HG02571 (cell line): ENCODE measurements around the gene CRIP1.

Experiments used
- ATAC-seq: cut with Tn5 transposase; IDR thresholded peaks from one replicate; pipeline ENCODE4 v1.9.1; 2021; ENCODE audit warnings: mild to moderate bottlenecking, moderate library complexity; ENCODE audit not compliant: unreplicated experiment

Gene CRIP1

DNA sequence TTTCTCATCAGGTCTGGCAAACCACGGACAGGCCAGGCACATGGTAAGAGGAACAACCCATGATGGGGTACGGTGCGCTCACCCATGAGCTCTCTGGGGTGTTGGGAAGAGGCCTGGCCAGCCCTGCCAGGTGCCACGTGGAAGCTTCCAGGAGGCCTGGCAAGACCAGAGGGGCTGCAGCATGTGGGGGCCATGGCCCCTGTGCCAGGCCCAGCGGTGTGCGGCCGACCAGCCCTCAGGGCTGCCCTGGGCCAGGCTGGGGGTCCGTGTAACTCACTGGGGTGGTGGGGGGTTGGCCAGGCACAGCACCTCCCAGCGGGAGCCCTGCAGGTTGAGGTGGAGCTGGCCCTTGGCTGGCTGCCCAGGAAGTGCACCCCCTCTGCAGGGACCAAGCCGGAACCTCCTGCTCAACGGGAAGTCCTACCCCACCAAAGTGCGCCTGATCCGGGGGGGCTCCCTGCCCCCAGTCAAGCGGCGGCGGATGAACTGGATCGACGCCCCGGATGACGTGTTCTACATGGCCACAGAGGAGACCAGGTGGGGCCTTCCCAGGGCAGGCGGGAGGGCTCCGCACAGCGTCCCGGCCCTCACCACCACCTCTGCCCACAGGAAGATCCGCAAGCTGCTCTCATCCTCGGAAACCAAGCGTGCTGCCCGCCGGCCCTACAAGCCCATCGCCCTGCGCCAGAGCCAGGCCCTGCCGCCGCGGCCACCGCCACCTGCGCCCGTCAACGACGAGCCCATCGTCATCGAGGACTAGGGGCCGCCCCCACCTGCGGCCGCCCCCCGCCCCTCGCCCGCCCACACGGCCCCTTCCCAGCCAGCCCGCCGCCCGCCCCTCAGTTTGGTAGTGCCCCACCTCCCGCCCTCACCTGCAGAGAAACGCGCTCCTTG, 17.0 kb upstream of the CRIP1 start:
- ATAC-seq, result no peak

DNA sequence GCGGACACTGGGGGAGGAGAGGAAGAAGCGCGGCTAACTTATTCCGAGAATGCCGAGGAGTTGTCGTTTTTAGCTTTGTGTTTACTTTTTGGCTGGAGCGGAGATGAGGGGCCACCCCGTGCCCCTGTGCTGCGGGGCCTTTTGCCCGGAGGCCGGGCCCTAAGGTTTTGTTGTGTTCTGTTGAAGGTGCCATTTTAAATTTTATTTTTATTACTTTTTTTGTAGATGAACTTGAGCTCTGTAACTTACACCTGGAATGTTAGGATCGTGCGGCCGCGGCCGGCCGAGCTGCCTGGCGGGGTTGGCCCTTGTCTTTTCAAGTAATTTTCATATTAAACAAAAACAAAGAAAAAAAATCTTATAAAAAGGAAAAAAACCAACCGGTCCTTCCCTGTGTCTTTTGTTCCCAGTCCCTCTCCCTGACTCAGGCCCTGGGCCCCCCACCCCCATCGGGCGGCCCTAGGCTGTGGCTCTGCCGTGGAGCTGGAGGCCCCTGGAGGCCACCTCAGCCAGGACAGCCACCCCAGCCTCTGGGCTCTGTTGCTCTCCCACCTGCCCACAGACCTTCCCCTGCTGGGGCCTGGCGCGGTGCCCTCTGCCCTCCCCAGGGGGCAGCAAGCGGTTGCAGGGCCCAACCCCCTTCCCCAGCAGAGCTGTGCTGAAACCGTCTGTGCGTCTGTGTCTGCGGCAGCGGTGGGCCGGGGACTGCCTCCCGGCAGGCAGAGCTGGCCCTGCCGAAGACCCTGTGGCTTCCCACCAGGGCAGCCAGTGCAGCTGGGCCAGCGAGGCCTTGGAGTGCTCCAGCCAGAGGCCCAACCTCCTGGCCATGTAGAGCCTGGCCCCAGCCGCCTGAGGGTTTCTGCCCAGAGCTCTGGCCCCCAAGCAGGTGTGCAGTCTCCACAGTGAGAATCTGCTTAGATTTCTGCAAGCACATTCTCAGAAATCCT, 16.1 kb upstream of the CRIP1 start:
- ATAC-seq, result no peak

DNA sequence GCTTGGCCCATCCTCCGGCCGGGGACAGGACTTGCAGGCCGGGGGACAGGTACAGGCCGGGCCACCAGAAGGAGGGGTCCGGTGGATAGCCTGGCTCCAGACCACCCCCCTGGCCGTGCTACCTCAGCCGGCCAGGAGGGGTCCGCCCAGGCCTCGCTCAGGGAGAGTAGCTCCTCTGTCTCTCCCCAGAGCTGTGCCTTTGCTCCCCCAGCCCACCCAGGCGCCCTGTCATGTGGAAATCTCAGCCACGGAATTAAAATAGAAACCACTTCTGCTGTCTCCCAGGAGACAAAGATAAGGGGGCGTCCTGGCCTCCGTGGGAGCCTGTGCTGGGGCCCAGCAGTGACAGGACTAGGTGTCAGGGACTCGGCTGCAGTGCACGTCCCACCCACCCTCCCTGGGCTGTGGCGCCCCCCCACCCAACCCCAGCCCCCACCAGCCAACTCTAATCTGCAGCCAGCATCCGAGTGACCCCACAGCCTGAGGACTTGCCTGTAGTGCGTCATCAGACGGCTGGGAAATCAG, 15.3 kb upstream of the CRIP1 start:
- no peak for ATAC-seq

DNA sequence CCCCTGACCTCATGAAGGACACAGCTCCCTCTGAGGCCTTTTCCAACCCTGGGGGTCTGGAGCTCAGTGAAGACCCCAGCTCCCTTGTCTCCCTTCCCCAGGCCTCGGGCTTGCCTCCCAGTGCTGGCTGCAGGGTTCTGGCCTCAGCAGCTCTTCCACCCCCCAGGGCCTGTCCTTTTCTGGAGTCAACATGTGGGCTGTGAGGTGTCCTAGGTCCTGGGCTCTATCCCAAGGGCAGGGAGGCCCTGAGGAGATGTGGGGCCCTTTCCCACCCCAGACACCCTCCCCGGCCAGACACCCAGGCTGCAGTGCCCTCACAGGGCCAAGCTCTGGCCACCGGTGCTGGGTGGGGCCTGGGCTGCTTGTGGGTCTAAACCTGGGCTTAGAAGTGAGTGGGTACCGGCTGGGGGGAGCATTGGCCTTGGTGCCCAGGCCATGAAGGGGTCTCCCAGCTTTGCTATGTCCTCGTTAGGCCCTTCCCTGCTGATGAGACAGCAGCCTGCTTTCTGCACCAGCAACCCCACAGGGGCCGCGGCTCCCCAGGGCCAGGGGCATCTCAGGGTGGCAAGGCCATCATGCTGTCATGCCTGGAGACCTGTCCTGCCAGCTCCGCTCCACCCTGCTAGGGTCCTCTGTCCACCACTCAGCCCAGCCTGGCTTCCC, 14.7 kb upstream of the CRIP1 start:
- no peak for ATAC-seq

DNA sequence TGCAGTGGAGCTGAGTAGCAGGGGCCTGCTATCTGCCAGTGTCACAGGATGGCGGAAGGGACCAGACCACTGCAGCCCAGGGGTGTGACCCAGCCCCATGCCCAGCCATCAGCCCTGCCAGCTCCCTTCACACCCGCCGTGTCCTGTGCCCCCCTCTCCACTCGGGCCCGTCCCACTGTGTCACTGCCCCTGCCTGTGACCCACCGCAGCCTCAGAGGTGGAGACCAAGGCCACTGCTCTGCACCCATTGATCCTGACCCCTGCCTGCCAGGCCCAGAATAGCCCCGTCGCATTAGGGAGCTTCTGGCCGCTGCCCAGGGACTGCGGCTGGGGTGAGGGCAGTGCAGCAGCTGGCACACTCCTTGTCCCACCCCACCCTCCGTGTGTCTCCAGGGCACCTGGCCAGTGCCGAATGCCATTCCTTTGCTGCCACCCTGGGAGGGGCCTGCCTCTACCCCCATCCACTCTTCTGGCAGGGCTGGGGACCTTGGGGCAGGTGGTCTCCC, 14.1 kb upstream of the CRIP1 start:
- no peak for ATAC-seq

DNA sequence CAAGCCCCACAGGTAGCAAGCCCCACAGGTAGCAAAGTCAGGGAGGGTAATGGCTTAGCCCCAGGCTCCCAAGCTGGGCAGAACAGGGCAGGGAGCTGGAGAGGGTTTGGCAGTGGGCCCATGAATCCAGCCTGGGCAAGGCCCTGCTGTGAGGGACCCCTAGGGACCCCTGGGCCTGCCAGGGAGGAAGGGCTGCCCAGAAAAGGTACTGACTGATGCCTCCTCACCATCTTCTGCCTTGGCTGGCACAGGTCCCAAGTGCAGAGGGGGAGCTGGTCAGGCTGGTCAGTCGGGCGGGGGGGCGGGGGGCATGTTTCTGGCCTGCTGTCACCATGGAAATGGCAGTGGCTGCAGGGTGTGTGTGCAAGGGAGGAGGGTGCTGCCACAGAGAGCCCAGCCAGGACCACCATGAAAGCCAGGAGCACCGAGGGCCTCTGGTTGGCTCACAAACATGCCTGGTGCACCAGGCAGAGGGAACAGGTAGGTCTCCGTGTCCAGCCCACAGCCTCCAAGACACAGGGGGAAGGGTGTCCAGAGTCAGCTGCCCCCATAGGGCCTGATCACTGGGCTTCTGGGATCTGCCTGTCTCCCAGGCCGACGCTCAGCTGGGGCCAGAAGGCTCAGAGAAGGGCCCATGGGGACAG, 13.5 kb upstream of the CRIP1 start:
- no peak for ATAC-seq

DNA sequence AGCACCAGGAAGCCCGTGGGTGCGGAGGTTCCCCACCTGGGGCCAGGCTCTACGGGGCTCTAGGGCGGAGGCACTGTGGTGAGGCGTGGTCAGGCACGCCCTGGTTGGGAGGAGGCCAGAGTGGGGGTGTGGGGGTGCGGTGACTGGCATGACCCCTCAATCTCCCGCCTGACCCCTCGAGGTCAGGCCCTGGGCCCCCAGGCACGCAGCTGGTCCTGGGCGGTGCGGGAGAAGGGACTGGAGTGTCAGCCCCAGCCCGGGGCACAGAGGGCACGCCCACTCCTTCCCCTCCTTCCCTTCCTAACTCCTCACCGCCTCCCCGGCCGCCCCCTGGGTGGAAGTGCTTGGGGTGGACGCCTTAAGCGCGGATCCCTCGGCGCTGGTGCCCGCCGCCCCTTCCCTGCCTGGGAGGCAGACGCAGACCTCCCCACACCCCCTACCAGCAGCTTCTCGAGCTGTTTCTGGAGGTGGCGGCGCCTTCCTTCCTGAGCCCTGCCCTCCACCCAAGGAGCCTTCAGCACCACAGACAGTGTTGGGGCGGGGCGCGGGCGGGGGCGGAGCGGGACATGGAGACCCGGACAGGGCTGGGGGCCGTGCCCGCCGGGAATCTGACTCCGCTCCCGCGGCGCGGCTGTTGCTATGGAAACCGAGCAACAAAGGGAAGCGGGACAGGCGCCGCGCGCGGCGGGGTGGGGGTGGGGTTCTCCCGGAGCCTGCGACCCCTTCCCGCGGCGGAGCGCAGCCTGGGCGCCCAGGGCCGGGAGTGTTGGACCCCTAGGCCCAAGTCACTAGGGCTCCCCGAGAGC, 12.8 kb upstream of the CRIP1 start:
- no peak for ATAC-seq

DNA sequence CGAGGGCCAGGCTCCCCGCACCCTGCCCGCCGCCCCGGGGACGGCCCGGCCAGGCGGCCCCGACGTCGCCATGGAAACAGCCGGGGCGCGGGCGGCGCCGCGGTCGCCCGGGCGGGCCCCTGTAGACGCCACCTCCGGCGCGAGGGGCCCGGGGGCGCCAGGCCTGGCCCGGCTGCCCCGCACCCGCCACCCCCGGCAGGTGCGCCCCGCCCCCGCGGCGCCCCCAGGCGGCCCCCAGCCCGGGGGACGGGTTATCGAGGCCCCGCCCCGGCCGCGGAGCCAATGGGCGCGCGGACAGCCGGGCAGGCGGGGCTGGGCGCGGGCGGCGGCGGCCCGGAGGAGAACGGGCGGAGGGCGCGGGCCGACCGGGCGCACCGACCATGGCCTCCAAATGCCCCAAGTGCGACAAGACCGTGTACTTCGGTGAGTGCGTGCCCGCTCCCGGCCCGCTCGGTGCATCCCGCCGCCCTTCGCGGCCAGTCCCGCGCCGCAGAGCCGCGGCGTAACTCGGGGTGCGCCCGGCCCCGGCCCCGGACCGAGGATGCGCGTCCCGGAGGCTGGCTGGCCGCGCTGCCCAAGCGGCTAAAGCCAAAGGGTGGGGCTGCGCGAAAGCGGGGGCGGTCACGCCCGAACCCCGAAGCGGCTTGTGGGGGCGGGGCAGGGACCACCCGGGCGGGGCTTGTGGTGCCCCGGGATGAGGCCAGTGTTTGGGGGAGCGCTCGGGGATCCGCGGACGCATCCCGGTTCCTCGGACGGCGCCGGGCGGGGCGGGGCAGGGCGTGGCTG, 12.0 kb upstream of the CRIP1 start, which contains the start of gene CRIP2:
Gene CRIP2, plus strand, starts transcription at position 339 of the 786 bp plus-strand sequence. Its CDS starts 42 bp downstream, at position 381.
- no peak for ATAC-seq

DNA sequence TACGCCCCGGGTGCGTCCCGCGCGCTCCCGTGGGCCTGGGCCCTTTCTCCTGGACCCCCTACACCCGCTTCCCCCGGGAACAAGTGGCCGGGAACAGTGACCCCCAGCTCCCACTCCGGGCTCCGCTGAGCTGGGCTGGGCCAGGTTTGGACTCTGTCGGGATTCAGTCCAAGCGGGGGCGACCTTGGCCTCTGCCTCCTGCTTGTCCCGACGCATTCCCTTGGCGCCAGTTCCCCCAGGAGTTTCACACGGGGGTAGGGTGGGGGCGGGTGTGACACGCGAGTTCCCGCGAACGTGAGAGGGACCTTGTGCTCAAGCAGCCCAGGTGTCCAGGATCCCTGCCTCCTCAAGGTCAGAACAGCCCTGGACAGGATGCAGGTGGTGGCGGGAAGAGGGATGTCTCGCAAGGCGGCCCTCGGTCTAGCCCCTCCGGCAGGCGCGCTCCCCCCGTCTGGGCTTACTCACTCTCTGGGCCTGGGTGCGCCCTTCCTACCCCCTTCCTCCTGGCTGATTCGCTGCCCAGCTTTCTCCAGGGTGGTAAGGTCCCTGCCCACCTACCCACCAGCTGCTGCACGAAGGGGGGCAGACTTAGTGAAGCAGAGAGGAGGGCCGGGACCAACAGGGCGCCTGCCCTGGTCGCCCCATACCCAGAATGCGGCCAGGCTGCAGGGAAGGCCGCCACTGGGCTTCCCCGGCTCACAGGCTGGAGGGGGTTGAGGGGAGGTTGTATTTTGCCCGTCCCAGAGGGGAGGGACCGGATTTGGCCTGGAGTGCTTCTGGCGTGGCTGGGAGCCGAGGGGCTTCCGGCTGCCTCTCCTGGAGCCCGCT, 11.2 kb upstream of the CRIP1 start:
- no peak for ATAC-seq

DNA sequence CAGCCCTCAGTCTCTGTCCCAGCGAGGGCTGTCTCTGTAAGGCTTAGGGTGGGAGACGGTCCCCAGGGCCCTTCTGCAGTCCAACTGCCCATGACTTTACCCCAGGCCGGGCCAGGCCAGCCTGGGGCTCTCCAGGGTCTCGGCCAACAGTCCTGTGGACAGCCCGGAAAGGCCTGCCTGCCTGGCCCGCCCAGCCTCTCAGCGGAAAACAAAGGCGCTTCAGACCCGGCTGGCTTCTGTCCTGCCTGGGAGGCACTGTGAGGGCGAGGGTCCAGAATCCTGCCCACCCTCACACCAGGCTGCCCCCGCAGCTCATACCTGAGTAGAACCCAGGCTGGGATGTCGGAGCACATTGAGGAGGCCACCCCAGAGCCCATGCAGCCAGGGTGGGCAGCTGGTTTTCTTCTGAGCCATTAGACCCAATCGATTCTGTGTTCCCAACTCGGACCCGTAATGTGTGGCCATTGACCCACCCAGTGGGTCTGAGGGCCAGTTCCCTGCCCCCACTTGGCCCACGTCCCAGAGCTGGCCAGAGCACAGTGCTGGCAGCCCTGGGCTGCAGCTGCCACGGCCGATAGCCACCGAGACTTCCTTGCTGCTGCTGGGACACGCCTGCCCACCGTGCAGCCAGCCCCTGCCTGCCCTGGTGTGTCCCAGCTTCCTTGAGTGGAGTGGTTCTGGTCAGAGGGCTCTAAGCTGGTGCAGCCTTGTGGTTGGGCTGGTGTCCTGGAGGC, 10.4 kb upstream of the CRIP1 start:
- ATAC-seq, result no peak

DNA sequence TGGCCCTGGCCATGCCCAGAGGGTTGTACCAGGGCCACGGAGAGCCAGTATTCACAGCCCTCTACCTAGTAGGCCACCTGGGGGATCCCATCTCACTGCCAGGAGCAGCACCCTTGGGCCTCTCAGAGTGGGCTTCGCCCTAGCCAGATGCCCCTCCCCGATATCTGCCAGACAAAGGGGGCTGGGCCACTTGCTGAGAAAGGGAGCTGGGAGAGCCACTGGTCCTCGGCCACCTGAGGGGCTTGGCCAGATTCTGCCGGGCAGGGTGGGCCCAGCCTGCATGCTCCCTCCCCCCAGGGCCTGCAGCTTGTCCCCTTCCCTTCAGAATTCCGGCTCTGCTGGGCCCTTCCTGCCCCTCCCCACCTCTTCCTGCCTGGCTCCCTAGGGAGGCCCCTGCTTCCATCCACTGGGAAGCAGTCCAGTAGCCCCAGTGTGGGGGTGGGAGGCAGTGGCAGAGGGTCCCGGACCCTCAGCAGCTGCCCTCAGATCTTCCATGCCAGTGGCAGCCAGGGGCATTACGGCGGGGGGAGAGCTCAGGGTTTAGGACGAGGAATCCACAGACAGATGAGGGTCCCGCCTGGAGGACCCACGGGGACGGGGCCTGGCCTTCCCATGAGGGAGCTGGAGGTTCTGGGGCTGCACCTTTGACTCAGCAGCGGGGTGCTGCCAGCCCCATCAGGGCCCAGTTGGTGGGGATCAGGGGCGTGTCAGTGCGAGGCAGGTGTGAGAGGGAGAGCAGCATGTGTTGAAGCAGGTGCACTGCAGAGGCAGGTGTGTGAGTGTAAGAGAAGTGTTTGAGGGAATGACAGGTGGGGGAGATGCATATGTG, 9.6 kb upstream of the CRIP1 start:
- no peak for ATAC-seq

DNA sequence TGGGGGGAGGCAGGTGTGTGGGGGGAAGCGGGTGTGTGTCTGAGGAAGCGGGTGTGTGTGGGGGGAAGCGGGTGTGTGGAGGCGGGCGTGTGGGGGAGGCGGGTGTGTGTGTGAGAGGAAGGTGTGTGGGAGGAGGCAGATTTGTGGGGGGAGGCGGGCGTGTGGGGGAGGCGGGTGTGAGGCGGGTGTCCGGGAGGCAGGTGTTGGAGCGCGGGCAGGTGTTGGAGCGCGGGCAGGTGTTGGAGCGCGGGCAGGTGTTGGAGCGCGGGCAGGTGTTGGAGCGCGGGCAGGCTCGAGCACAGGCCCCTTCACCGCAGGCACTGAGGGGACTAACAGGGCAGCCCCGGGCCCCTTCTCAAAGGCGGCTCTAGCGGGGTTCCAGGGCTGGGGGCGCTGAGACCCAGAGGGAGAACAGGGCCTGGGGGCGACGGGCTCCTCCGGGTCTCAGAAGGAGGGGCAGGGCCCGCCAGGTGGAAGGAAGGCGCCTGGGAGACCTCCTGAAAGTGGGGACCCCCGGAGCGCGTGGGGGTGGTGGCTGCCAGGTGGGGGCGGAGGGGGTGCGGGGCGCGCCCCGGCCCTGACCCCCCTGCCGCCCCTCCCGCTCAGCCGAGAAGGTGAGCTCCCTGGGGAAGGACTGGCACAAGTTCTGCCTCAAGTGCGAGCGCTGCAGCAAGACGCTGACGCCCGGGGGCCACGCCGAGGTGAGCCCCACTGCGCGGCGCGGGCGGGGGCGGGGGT, 8.9 kb upstream of the CRIP1 start:
- ATAC-seq, result no peak

DNA sequence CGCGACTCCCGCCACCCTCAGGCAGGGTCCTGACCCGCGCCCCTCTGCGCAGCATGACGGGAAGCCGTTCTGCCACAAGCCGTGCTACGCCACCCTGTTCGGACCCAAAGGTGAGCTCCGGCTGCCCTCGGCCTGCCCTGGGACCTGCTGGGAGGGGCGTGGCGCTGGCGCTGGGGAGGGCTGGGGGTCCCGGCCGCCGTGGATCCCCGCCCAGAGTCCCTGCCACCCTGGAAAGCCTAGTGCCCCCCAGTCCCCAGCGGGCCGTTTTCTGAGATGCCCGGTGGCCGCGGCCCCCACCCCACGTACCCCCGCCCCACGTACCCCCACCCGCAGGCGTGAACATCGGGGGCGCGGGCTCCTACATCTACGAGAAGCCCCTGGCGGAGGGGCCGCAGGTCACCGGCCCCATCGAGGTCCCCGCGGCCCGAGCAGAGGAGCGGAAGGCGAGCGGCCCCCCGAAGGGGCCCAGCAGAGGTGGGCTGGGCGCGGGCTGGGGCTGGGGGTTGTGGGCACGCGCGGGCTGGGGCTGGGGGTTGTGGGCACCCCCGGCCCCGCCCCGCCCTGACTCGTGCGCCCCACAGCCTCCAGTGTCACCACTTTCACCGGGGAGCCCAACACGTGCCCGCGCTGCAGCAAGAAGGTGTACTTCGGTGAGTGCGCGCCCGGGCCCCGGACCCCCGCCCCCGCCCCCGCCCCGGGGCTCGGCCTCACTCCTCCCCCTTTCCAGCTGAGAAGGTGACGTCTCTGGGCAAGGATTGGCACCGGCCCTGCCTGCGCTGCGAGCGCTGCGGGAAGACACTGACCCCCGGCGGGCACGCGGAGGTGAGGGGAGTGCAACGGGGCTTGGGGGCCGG, 8.1 kb upstream of the CRIP1 start:
- ATAC-seq, result no peak

DNA sequence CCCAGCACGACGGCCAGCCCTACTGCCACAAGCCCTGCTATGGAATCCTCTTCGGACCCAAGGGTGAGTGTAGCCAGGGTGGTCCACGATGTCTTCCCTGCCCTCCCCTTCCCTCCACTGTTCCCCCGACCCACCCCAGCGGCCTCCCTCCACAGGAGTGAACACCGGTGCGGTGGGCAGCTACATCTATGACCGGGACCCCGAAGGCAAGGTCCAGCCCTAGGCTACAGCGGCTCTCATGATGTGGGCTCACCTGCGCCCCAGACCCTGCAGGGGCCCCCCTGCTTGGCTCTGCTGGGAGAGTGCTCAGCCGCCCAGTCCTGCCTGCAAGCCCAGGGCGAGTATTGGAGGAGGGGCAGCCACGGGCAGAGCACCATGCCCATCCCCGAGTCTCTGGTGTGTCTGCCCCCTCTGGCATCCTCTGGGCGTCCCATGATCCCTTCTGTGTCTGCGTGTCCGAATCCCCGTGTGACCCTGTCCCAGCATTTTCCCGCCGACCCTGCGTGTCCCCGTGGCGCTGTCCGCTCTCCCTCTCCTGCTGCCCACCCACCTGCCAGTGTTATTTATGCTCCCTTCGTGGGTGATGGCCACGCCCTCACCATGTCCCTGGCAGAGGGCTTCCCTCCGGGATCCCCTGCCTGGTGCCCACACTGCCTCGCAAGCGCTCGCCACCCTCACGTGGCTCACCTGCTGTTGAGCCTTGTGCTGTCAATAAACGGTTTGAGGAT, 7.1 kb upstream of the CRIP1 start:
- no peak for ATAC-seq
